Measurements from ENCODE around the gene NPLOC4.
A peak's percentile ranks its signal among the peaks of the same experiment; 100 is the strongest.

Gene NPLOC4

GRCh38 chr17:81636505-81637288, at the start of gene NPLOC4, which contains the start of gene TSPAN10:
Gene NPLOC4 (minus strand): TSS chr17:81637112. CDS start chr17:81636930, 182 bp downstream.
Gene TSPAN10 (plus strand): TSS chr17:81637196. CDS start chr17:81642413, 5,217 bp downstream.
- peak; percentile 78 for DNase-seq (ENCODE audit: low read depth)

- DNase-seq (ENCODE audit: low read depth), result no peak
These were observed 49.7 kb upstream of the NPLOC4 start for GRCh38 chr17:81686614-81687013.

DNA sequence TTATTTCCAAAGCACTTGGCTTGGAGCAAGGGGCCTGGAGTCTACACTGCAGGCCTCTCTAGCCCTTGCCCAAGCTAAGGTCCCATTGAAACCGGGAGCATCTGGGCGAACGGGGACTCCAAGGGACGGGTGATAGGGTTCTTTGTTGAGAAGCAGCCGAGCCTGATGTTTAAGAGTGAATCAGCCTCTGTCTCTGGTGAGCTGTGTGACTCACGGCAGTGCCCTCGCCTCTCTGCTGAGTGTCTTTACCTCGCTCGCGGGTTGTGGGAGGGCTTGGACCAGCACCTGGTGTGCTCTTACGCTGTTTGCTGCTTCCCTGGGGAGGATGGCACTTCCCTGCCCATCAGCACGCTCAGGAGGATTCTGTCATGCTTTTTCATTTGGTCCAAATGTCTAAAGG, 48.2 kb upstream of the NPLOC4 start:
- peak; percentile 81 for DNase-seq (ENCODE audit: low read depth)

- no peak for DNase-seq (ENCODE audit: low read depth)
These were observed 47.6 kb upstream of the NPLOC4 start for GRCh38 chr17:81684442-81684911.

DNA sequence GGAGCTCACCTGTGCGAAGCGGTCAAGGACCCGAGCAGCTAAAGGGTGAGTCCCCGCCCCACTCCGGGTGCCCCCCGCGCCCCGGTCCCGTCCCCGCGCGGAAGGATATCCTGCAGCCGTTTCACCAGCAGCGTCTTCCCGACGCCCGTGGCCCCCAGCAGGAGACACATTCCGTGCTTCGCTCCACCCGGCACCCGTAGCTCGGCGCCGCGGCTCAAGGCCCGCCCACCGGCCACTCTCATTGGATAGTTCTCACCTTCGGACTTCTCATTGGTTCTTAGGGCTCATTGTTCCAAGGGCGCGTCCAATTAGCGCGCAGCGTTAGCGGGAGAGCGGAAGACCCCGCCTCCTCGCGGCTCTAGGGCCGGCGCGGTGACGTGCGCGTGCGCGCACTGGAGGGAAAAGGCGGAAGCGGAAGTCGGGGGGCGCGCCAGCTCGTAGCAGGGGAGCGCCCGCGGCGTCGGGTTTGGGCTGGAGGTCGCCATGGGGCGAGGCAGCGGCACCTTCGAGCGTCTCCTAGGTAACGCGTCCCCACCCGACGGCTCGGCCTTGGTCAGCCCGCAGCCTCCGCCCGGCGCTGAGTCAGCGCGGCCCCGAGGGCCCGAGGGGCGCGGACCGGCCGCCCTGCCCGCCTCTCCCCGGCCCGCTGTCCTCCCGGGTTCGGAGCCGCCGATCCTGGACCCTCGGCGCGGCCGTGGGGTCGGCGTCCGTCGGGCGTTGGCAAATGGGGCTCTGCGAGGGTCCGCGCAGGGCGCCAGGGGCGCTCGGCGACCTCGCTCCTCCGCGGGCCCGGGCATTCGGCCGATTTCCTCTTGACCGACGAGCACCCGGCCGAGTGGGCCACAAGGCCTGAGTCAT, 46.9 kb upstream of the NPLOC4 start, which contains the start of the genes ARL16 and HGS:
ARL16 (minus strand) TSS at position 214 of the 858 bp plus-strand sequence; CDS start at position 170, 44 bp downstream.
HGS (plus strand) TSS at position 428 of the 858 bp plus-strand sequence; CDS start at position 484, 56 bp downstream.
- DNase-seq (ENCODE audit: low read depth), result peak; percentile 99

GRCh38 chr17:81683208-81683583, 46.3 kb upstream of the NPLOC4 start:
- DNase-seq (ENCODE audit: low read depth), result no peak

- DNase-seq (ENCODE audit: low read depth), result peak; percentile 21
These were observed 45.8 kb upstream of the NPLOC4 start for GRCh38 chr17:81682565-81683207.

DNA sequence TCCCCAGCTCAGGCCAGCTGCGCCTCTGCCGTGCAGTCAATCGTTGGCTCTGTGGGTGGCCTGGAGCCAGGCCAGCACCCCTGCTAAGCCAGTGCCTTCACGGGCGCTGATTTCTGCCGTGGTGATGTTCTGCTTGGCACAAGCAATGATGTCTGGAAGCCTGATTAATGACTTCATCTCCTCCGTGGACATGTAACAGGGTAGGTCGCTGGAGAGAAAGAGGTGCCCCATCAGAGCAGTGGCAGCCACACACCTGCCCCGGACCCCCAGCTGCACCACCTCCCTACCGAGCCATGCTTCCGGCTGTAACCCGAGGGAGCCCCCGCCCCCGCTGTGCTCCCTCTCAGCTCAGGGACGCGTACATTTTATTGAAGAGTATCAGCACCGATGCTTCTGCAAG, 44.8 kb upstream of the NPLOC4 start:
- no peak for DNase-seq (ENCODE audit: low read depth)

DNA sequence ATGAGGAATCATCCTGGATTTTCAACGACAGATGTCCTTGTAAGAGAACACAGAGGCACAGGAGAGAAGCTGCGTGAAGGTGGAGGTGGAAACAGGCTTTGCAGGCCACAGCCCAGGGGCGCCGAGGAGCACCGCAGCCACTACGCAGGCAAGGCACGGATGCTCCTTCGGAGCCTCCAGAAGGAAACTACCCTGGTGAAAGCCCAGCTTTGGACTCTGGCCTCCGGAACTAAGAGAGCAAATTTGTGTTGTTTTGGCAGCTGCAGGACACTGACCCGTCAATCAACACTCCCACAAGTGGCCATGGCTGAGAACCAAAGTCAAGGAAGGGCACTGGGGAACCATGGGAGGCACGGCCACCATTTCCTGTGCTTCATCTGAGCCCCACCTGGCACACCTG, 43.2 kb upstream of the NPLOC4 start:
- no peak for DNase-seq (ENCODE audit: low read depth)

GRCh38 chr17:81676906-81677305, 40.0 kb upstream of the NPLOC4 start:
- no peak for DNase-seq (ENCODE audit: low read depth)

DNA sequence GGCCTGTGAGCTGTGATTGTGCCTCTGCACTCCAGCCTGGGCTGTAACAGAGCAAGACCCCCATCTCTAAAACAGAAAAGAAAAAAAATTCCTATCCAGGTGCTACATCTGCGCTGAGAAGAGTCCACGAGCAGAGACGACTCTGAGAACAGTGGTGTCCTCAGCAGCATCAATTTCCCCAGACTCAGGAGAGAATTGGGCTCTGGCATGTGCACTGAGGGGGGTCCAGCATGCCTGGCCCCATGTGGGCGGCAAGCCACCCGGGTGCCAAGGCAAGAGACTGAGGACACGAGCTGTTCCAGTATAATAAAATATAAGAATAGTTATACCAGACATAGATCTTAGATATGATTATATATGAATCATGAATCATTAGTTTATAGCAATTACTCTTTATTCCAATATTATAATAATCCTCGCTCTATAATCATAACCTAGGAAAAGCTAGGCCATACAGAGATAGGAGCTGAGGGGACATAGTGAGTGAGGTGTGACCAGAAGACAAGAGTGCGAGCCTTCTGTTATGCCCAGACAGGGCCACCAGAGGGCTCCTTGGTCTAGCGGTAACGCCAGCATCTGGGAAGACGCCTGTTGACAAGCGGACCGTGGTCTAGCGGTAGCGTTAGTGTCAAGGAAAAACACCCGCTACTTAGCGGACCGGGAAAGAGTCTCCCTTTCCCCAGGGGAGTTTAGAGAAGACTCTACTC, 38.8 kb upstream of the NPLOC4 start:
- DNase-seq (ENCODE audit: low read depth), result peak; percentile 36

DNA sequence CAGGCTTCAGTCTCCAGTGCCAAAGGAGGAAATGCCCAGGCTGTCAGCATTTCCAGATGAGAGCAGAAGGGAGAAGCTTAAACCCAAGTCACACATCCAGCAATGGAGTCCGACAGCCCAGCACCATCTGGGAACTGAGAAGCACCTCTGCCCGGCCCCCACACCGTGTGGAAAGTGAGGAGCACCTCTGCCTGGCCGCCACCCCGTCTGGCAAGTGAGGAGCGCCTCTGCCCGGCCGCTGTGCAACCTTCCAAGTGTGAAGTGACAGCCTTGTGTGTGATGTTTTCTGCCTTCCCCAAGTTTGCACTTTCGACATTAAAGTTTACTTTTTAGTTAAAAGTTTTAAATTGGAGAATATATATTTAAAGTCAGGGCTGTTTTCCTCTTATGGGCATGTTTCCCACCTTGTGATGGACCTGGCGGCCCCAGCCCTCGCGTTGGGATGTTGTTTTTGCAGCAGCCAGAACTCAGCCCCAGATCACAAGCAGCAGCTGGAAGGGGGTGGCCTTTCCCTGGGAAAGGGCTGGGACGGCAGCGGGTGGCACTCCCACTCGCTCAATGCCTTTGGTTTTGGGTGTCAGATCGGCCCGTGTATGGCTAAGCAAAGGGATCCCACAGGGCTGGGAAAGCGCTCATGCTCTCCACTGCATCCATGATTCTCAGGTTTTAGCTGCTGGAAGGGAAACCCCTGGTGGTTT, 36.8 kb upstream of the NPLOC4 start:
- DNase-seq (ENCODE audit: low read depth), result no peak

DNA sequence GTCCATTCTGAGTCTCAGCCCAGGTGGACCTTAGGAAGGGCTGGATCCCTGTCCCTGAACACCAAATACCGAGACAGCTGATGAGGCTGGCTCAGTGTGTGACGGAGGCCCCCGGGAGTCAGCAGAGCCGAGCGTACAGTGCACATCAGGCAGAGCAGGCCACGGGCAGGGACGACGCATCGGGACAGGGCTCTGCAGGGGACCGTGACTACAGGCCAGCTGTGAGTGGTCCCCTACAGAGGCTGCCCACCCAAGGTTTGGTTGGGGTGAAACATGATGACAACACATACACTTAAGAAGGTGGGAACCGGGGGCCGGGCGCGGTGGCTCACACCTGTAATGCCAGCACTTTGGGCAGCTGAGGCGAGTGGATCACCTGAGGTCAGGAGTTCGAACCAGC, 36.0 kb upstream of the NPLOC4 start:
- no peak for DNase-seq (ENCODE audit: low read depth)

DNA sequence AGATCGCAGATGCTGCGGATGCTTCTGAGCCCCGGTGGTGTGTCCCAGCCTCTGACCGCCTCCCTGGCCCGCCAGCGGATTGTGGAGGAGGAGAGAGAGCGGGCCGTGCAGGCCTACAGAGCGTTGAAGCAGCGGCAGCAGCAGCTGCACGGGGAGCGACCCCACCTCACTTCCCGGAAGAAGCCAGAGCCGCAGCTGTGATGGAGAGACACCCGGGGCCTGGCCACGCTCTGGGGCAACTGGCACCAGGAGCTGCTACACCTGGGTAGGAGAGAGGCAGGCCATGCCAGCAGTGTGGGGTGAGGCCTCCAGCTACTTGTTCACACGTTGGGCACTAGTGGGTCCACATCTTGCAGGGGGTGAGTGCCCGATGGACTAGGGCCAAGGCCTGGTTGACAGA, 35.6 kb upstream of the NPLOC4 start:
- DNase-seq (ENCODE audit: low read depth), result no peak

DNA sequence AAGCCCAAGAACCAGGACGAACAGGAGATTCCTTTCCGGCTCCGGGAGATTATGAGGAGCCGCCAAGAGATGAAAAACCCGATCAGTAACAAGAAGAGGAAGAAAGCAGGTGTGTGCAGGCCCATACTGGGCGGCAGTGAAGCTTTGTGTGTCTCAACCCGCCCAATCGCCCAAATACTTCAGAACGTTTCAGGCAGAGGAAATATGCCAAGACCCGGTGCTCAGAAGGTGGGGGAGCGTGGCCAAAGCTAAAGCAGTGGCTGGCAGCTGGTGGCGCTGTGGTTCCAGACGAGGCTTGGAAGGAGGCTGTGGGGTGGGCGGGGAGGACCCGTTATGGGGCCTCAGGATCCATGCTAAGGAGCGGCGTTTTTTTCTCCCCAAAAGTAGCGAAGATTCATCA, 30.8 kb upstream of the NPLOC4 start:
- DNase-seq (ENCODE audit: low read depth), result no peak

- DNase-seq (ENCODE audit: low read depth), result peak; percentile 98
These were observed 29.7 kb upstream of the NPLOC4 start, which contains the start of the genes CCDC137 and OXLD1 for GRCh38 chr17:81666342-81667191. Gene CCDC137 (plus strand): TSS chr17:81666737. CDS start chr17:81666767, 30 bp downstream. Gene OXLD1 (minus strand): TSS chr17:81666605. CDS start chr17:81666577, 28 bp downstream.

- DNase-seq (ENCODE audit: low read depth), result peak; percentile 37
These were observed 29.1 kb upstream of the NPLOC4 start for GRCh38 chr17:81666092-81666341.

DNA sequence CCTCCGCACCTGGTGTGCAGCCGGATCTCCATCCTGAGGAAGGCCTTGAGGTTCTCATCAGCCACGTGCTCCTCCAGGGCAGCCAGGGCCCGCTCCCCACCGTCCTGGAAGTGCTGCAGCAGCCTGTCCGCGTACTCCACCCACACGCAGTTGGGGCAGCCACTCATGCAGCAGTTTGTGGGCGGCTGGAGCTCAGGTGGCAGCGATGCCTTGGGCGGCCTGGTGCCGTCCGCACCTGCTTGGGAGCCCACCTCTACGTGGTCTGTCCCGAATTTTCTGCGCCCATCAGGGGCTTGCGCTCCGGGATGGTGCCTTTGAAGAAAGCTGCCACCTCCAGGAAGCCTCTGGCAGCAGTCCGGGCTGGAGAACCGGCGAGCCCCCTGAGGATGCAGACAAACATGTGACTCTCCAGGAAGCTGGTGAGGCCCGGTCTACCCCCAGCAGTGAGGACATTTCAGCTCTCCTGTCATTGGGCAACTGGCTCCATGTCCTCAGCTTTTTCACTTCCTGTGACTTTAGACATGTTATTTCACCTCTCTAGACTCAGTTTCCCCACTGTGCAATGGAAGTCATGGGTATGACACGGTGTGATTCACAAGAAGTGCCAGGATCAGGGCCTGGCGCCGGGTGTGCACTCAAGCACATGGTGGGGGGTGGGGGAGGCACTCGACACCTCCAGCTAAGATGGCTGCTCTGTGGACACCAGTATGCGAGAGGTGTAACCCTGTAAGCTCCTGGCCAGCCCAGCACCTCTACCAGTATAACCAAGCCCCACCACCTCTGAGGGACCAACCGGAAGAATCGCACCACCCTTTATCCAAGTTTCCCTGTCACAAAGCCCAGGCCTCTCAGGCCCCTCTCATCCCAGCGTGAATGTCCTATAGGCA, 28.5 kb upstream of the NPLOC4 start:
- DNase-seq (ENCODE audit: low read depth), result peak; percentile 24

DNA sequence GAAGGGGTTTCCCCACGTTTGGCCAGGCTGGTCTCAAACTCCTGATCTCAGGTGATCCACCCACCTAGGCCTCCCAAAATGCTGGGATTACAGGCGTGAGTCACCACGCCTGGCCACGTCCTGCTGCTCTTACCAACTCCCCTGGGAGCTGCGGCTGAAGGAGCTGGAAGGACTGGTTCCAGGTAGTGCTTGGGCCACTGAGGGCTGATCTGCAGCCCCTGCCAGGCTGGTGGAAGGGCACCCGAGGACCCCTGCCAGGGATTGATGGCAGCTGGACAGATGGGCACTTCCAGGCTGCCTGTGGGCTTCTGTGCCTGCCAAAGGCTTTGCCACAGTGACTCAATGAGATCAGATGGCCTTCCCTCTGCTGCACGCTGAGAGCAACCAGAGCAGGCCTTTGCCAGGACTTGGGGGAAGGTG, 27.1 kb upstream of the NPLOC4 start:
- no peak for DNase-seq (ENCODE audit: low read depth)
